WTC11 (cell line): Measurements from ENCODE around the gene EPN3. TPM values are rescaled to one million over a fixed set of nuclear protein-coding genes. Genes with fewer than 3 reads are reported as not detected.

ENCODE experiments used
- E2F4 ChIP-seq: sonication (generic); formaldehyde crosslinking; IDR thresholded peaks from 2 replicates; pipeline ENCODE4 v1.8.1; 2022; ENCODE audit warnings: low read depth, mild to moderate bottlenecking, moderate library complexity, missing genetic modification reagents, borderline replicate concordance
- EMX1 ChIP-seq: fragments of 250-450 bp; sonication (Bioruptor Pico); IDR thresholded peaks from 2 replicates; pipeline ENCODE4 v1.8.0; 2021; ENCODE audit warnings: mild to moderate bottlenecking
- ERG ChIP-seq: fragments of 250-450 bp; sonication (Bioruptor Pico); IDR thresholded peaks from 2 replicates; pipeline ENCODE4 v1.8.0; 2021; ENCODE audit warnings: mild to moderate bottlenecking
- ESRRA ChIP-seq: sonication (generic); formaldehyde crosslinking; IDR thresholded peaks from 2 replicates; pipeline ENCODE4 v1.8.1; 2022; ENCODE audit warnings: mild to moderate bottlenecking, missing genetic modification reagents, borderline replicate concordance
- ETV6 ChIP-seq: sonication (generic); formaldehyde crosslinking; IDR thresholded peaks from 2 replicates; pipeline ENCODE4 v1.8.1; 2022; ENCODE audit warnings: mild to moderate bottlenecking, missing genetic modification reagents
- FOXK1 ChIP-seq: sonication (generic); formaldehyde crosslinking; IDR thresholded peaks from 2 replicates; pipeline ENCODE4 v1.8.0; 2022; ENCODE audit warnings: mild to moderate bottlenecking, moderate library complexity, missing genetic modification reagents
- GRHL2 ChIP-seq: fragments of 250-450 bp; sonication (Bioruptor Pico); IDR thresholded peaks from 2 replicates; pipeline ENCODE4 v1.8.0; 2022; ENCODE audit warnings: mild to moderate bottlenecking, moderate library complexity; ENCODE audit not compliant: insufficient replicate concordance, severe bottlenecking
- HMGA2 ChIP-seq: fragments of 250-450 bp; sonication (Bioruptor Pico); IDR thresholded peaks from 2 replicates; pipeline ENCODE4 v1.4.0; 2021; ENCODE audit warnings: mild to moderate bottlenecking, moderate library complexity
- IRF2 ChIP-seq: sonication (generic); formaldehyde crosslinking; IDR thresholded peaks from 2 replicates; pipeline ENCODE4 v1.8.0; 2022; ENCODE audit warnings: low read depth, missing genetic modification reagents, borderline replicate concordance
- JAZF1 ChIP-seq: fragments of 250-450 bp; sonication (Bioruptor Pico); IDR thresholded peaks from 2 replicates; pipeline ENCODE4 v1.9.0; 2021; ENCODE audit warnings: moderate library complexity, mild to moderate bottlenecking, inconsistent platforms
- MXD4 ChIP-seq: fragments of 250-450 bp; sonication (Bioruptor Pico); IDR thresholded peaks from 2 replicates; pipeline ENCODE4 v1.8.0; 2021; ENCODE audit warnings: mild to moderate bottlenecking, moderate library complexity, borderline replicate concordance
- MYBL2 ChIP-seq: sonication (generic); formaldehyde crosslinking; IDR thresholded peaks from 2 replicates; pipeline ENCODE4 v1.8.1; 2023; ENCODE audit warnings: mild to moderate bottlenecking, moderate library complexity, missing genetic modification reagents
- NR2C2 ChIP-seq: sonication (generic); formaldehyde crosslinking; IDR thresholded peaks from 2 replicates; pipeline ENCODE4 v1.8.0; 2022; ENCODE audit warnings: mild to moderate bottlenecking, missing genetic modification reagents
- OVOL2 ChIP-seq: fragments of 250-450 bp; sonication (Bioruptor Pico); IDR thresholded peaks from 2 replicates; pipeline ENCODE4 v1.9.0; 2021; ENCODE audit warnings: mild to moderate bottlenecking, borderline replicate concordance
- PRDM15 ChIP-seq: sonication (generic); formaldehyde crosslinking; IDR thresholded peaks from 2 replicates; pipeline ENCODE4 v1.8.0; 2022; ENCODE audit warnings: missing genetic modification reagents
- PRRX2 ChIP-seq: fragments of 250-450 bp; sonication (Bioruptor Pico); IDR thresholded peaks from 2 replicates; pipeline ENCODE4 v1.8.0; 2021; ENCODE audit warnings: mild to moderate bottlenecking
- RELA ChIP-seq: sonication (generic); formaldehyde crosslinking; IDR thresholded peaks from 2 replicates; pipeline ENCODE4 v1.8.1; 2022; ENCODE audit warnings: missing genetic modification reagents, mild to moderate bottlenecking, borderline replicate concordance
- SP1 ChIP-seq: sonication (generic); formaldehyde crosslinking; conservative IDR thresholded peaks from 2 replicates; pipeline ENCODE4 v1.8.1; 2022; ENCODE audit warnings: missing genetic modification reagents
- TCF7 ChIP-seq: sonication (generic); formaldehyde crosslinking; IDR thresholded peaks from 2 replicates; pipeline ENCODE4 v1.8.0; 2022; ENCODE audit warnings: mild to moderate bottlenecking, low read depth, missing genetic modification reagents, moderate library complexity
- TEAD1 ChIP-seq: sonication (generic); formaldehyde crosslinking; IDR thresholded peaks from 2 replicates; pipeline ENCODE4 v1.8.0; 2022; ENCODE audit warnings: mild to moderate bottlenecking, missing genetic modification reagents
- TP53 ChIP-seq: sonication (generic); formaldehyde crosslinking; IDR thresholded peaks from 2 replicates; pipeline ENCODE4 v1.8.1; 2023; ENCODE audit warnings: mild to moderate bottlenecking, missing genetic modification reagents
- USF2 ChIP-seq: sonication (generic); formaldehyde crosslinking; IDR thresholded peaks from 2 replicates; pipeline ENCODE4 v1.8.1; 2023; ENCODE audit warnings: mild to moderate bottlenecking, missing genetic modification reagents, moderate library complexity
- ZBTB43 ChIP-seq: sonication (generic); formaldehyde crosslinking; IDR thresholded peaks from 2 replicates; pipeline ENCODE4 v1.8.1; 2023; ENCODE audit warnings: mild to moderate bottlenecking, missing genetic modification reagents
- ZNF232 ChIP-seq: sonication (generic); formaldehyde crosslinking; IDR thresholded peaks from 2 replicates; pipeline ENCODE4 v1.8.0; 2022; ENCODE audit warnings: mild to moderate bottlenecking, missing genetic modification reagents
- ZNF423 ChIP-seq: fragments of 250-450 bp; sonication (Bioruptor Pico); IDR thresholded peaks from 2 replicates; pipeline ENCODE4 v2.1.2; 2022; ENCODE audit warnings: mild to moderate bottlenecking, moderate library complexity
- ZNF532 ChIP-seq: fragments of 250-450 bp; sonication (Bioruptor Pico); IDR thresholded peaks from 2 replicates; pipeline ENCODE4 v1.9.0; 2021; ENCODE audit warnings: mild to moderate bottlenecking, borderline replicate concordance
- total RNA-seq: library from RNA; stranded (reverse); gene quantifications from 3 replicates; pipeline ENCODE4 v1.2.3, GENCODE V29; 2021

Gene EPN3
- total RNA-seq, 1 experiment from 2014 or later: 8.8 TPM

- TF ChIP-seq ZNF532 (CRISPR knock-in tag) (no peak), PRDM15 (CRISPR knock-in tag) (no peak), RELA (no peak), SP1 (peak; percentile 16; the same call in 1 of the 2 replicates), ESRRA (no peak; the same call in 1 of the 2 replicates), ETV6 (CRISPR knock-in tag) (peak; percentile 61; the same call in 1 of the 2 replicates), TP53 (CRISPR knock-in tag) (no peak; the same call in 1 of the 2 replicates), ZNF232 (CRISPR knock-in tag) (no peak), E2F4 (CRISPR knock-in tag) (no peak), ERG (CRISPR knock-in tag) (no peak), OVOL2 (CRISPR knock-in tag) (no peak), PRRX2 (CRISPR knock-in tag) (no peak), HMGA2 (no peak), EMX1 (CRISPR knock-in tag) (no peak), MYBL2 (CRISPR knock-in tag) (0 out of 2 replicates have a peak, but pooled peaks have one; percentile 48), ZNF423 (no peak), ZBTB43 (CRISPR knock-in tag) (no peak), TCF7 (CRISPR knock-in tag) (no peak), JAZF1 (no peak), MXD4 (CRISPR knock-in tag) (no peak), GRHL2 (CRISPR knock-in tag) (no peak), TEAD1 (CRISPR knock-in tag) (0 out of 2 replicates have a peak, but pooled peaks have one; percentile 49), FOXK1 (peak; percentile 52; the same call in 1 of the 2 replicates), NR2C2 (no peak), IRF2 (CRISPR knock-in tag) (no peak), USF2 (CRISPR knock-in tag) (peak; percentile 49)
Measured at GRCh38 chr17:50559674-50560184, 27.2 kb downstream of the EPN3 start (continued).
